ENCODE results near the gene ADORA2B.
"Not testable (repeated sequence)": the region's sequence is repeated elsewhere in the genome, so short reads cannot be mapped to it uniquely, and the experiment has no call there.

Gene ADORA2B

GRCh38 chr17:15921640-15922039, 23.3 kb upstream of the ADORA2B start:
- in situ Hi-C loops (cut with MboI; ENCODE audit: low sequenced_read_pairs): no loop called here

- in situ Hi-C loops (cut with MboI; ENCODE audit: low sequenced_read_pairs): no loop called here
Observed at GRCh38 chr17:15922586-15922985, 22.3 kb upstream of the ADORA2B start.

- in situ Hi-C loops (cut with MboI; ENCODE audit: low sequenced_read_pairs): no loop called here
Observed at GRCh38 chr17:15926039-15926740, 18.7 kb upstream of the ADORA2B start.

- in situ Hi-C loops (cut with MboI; ENCODE audit: low sequenced_read_pairs): no loop called here
Observed at GRCh38 chr17:15928286-15928785, 16.6 kb upstream of the ADORA2B start.

DNA sequence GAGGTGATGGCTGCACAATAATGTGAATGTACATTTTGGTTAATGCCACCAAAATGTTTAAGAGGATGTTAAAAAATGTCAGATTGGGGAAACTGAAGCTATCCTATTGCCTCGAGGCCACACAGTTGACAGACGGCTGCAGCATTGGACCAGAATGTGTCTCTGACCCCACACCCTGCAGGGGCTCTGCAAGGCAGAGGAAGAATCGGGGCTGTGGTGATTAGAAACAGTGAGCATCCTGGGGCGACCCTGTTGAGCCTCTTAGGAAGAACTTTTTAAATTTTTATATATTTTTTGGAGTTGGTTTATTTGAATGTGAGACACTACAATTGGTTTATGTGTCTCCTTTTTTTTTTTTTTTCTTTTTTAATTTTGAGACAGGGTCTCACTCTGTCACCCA, 15.0 kb upstream of the ADORA2B start:
- in situ Hi-C loops (cut with MboI; ENCODE audit: low sequenced_read_pairs): no loop called here

DNA sequence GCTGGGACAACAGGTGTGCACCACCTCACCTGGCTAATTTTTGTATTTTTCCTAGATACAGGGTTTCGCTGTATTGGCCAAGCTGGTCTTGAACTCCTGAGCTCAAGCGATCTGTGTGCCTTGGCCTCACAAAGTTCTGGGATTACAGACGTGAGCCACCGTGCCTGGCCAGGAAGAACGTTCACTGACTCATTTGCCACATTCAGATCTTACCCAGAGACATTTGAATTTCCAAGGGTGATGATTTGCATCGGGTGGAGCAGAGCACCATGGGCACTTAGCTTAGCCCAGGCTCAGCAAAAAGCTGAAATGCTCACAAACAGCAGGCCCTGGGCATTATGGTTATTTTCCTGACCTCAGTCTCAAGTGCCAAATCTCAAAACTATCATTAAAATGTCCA, 14.5 kb upstream of the ADORA2B start:
- in situ Hi-C loops (cut with MboI; ENCODE audit: low sequenced_read_pairs): no loop called here

- in situ Hi-C loops (cut with MboI; ENCODE audit: low sequenced_read_pairs): no loop called here
Observed at GRCh38 chr17:15931394-15931793, 13.5 kb upstream of the ADORA2B start.

DNA sequence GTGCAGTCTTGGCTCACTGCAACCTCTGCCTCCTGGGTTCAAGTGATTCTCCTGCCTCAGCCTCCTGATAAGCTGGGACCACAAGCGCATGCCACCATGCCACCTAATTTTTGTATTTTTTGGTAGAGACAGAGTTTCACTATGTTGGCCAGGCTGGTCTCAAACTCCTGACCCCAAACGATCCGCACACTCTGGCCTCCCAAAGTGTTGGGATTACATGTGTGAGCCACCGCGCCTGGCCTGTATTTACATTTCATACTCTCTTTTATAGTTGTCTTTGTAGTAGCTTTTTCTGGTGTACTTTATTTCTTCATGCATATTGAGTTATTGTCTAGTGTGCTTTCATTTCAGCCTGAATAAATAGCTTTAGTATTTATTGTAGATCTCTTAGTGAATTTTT, 10.1 kb upstream of the ADORA2B start:
- in situ Hi-C loops (cut with MboI; ENCODE audit: low sequenced_read_pairs): no loop called here

DNA sequence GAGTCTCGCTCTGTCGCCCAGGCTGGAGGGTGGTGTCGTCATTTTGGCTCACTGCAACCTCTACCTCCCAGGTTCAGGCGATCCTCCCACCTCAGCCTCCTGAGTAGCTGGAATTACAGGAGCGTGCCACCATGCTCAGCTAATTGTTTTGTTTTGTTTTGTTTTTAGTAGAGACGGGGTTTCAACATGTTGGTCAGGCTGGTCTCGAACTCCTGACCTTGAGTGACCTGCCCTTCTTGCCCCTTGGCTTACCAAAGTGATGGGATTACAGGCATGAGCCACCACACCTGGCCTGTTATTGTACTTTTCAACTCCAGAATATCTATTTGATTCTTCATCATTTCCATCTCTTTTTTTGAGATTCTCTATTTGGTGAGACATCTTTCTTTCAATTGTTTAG, 9.0 kb upstream of the ADORA2B start:
- in situ Hi-C loops (cut with MboI; ENCODE audit: low sequenced_read_pairs): no loop called here

DNA sequence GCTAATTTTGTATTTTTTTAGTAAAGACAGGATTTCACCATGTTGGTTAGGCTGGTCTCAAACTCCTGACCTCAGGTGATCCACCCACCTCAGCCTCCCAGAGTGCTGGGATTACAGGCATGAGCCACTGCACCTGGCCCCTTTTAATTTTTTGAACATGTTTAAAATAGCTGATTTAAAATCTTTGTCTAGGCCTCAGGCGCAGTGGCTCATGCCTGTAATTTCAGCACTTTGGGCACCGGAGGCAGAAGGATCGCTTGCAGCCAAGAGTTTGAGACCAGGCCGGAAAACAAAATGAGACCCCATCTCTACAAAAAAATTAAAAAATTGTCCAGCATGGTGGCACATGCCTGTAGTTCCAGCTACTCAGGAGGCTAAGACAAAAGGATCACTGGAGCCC, 8.4 kb upstream of the ADORA2B start:
- in situ Hi-C loops (cut with MboI; ENCODE audit: low sequenced_read_pairs): not testable (repeated sequence)

GRCh38 chr17:15941781-15942180, 3.1 kb upstream of the ADORA2B start:
- in situ Hi-C loops (cut with MboI; ENCODE audit: low sequenced_read_pairs): no loop called here

DNA sequence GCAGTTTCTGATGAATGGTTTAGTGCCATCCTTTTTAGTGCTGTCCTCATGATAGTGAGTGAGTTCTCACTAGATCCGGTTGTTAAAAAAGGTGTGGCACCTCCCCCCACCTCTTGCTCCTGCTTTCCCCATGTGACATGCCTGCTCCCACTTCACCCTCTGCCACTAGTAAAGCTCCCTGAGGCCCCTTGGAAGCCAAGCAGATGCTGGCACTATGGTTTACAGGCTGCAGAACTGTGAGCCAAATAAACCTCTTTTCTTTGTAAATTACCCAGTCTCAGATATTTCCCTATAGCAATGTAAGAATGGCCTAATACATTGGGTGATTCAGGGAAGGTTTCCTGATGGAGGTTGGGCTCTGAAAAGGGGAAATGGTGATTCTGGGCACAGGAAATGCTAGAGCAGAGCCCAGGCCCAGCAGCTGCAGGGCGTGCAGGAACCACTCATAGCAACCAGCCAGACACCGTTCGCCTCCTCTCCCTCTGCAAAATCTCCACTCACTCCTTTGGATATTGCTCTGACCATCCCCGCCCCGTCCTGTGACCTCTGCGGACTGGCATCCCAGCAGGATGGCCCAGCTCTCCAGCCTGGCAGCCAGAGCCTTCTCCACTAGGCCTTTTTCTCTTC, 2.6 kb upstream of the ADORA2B start:
- in situ Hi-C loops (cut with MboI; ENCODE audit: low sequenced_read_pairs): no loop called here

DNA sequence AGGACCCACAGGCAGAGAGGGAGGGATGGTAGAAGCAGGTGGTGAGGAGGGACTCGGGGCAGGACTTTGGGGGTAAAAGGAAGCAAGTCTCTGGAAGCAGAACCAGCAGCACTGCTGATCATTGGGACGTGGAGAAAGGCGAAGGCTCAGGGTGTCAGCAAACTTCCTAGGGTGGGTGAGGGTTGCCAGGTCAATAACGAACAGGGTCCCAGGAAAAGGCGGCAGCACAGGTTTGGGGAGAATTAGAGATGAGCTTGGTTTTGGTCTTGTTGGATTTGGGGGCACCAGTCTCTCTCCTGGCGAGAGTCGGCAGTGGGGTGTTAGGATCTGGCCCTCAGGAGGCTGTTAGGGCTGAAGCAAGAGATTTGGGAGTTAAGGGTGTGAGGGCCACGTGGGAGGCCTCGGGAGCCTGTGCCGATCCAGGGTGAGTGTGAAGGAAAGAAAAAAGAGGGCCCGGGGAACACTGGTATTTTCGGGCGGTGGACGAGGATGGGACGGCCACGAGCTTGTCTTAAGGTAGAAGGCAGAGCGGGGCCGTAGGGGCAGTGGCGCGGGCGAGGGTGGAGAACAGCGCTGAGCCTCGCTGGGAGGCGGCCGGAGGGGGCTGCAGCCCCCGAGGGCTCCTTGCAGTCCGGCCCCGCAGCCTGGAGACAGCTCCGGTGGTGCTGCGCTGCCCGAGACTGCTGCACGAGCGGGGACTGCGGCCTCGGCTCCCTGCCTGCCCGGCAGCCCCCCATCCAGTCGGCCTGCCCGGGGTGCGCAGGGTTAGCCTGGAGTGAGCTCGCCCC, 765 bp upstream of the ADORA2B start:
- in situ Hi-C loops (cut with MboI; ENCODE audit: low sequenced_read_pairs): no loop called here

- in situ Hi-C loops (cut with MboI; ENCODE audit: low sequenced_read_pairs): no loop called here
Observed at GRCh38 chr17:15945527-15946191, 729 bp downstream of the ADORA2B start.

GRCh38 chr17:15946611-15947120, 1.7 kb downstream of the ADORA2B start:
- in situ Hi-C loops (cut with MboI; ENCODE audit: low sequenced_read_pairs): no loop called here

GRCh38 chr17:15947271-15947670, 2.3 kb downstream of the ADORA2B start:
- in situ Hi-C loops (cut with MboI; ENCODE audit: low sequenced_read_pairs): no loop called here

GRCh38 chr17:15947976-15948752, 3.2 kb downstream of the ADORA2B start:
- in situ Hi-C loops (cut with MboI; ENCODE audit: low sequenced_read_pairs): no loop called here

- in situ Hi-C loops (cut with MboI; ENCODE audit: low sequenced_read_pairs): no loop called here
Observed at GRCh38 chr17:15951368-15952047, 6.6 kb downstream of the ADORA2B start.

GRCh38 chr17:15952048-15952532, 7.2 kb downstream of the ADORA2B start:
- in situ Hi-C loops (cut with MboI; ENCODE audit: low sequenced_read_pairs): no loop called here
